GM21423 (cell line): ENCODE measurements around the gene INSM1.
A peak's percentile ranks its signal among the peaks of the same experiment; 100 is the strongest.

Experiments
- ATAC-seq: cut with Tn5 transposase; IDR thresholded peaks from one replicate; pipeline ENCODE4 v1.9.1; 2021; ENCODE audit warnings: mild to moderate bottlenecking, moderate library complexity; ENCODE audit not compliant: unreplicated experiment

INSM1 gene

GRCh38 chr20:20360464-20360863 lies 7.4 kb upstream of the INSM1 start:
- peak; percentile 57 for ATAC-seq

- ATAC-seq = no peak
Measured at GRCh38 chr20:20362774-20363433, 5.0 kb upstream of the INSM1 start.

GRCh38 chr20:20363434-20363798 lies 4.5 kb upstream of the INSM1 start:
- ATAC-seq = no peak

GRCh38 chr20:20363799-20364592 lies 3.9 kb upstream of the INSM1 start:
- no peak for ATAC-seq

- ATAC-seq = no peak
Measured at GRCh38 chr20:20364593-20365479, 3.1 kb upstream of the INSM1 start.

GRCh38 chr20:20365480-20366161 lies 2.3 kb upstream of the INSM1 start:
- ATAC-seq = no peak

- no peak for ATAC-seq
Measured at GRCh38 chr20:20366551-20366875, 1.4 kb upstream of the INSM1 start.

- ATAC-seq = no peak
Measured at GRCh38 chr20:20366876-20367574, 879 bp upstream of the INSM1 start.

- ATAC-seq = no peak
Measured at GRCh38 chr20:20368418-20369249, 730 bp downstream of the INSM1 start.

- no peak for ATAC-seq
Measured at GRCh38 chr20:20369250-20370093, 1.6 kb downstream of the INSM1 start.

- ATAC-seq = no peak
Measured at GRCh38 chr20:20370094-20370575, 2.2 kb downstream of the INSM1 start.

GRCh38 chr20:20371083-20371482 lies 3.2 kb downstream of the INSM1 start:
- ATAC-seq = no peak

GRCh38 chr20:20371681-20372080 lies 3.8 kb downstream of the INSM1 start:
- no peak for ATAC-seq

- ATAC-seq = no peak
Measured at GRCh38 chr20:20373091-20373571, 5.2 kb downstream of the INSM1 start.

GRCh38 chr20:20375862-20376261 lies 8.0 kb downstream of the INSM1 start:
- ATAC-seq = no peak

GRCh38 chr20:20386192-20386591 lies 18.3 kb downstream of the INSM1 start:
- ATAC-seq = no peak

- no peak for ATAC-seq
Measured at GRCh38 chr20:20390393-20390792, 22.5 kb downstream of the INSM1 start.

GRCh38 chr20:20391115-20391514 lies 23.2 kb downstream of the INSM1 start:
- ATAC-seq = no peak
